T-helper 1 cell treated with Interleukin-12 subunit alpha and Interleukin-12 subunit beta and Interleukin-4 antibody, amounts not matched to agents 30 μg/mL and 1 μg/mL, for 36 hours (primary cell): ENCODE measurements around the gene USP15.
"Not testable (repeated sequence)": the region's sequence is repeated elsewhere in the genome, so short reads cannot be mapped to it uniquely, and the experiment has no call there.

Experiments used
- H3K27ac Mint-ChIP-seq: one replicate; pipeline ENCODE4 v1.8.0; 2021; ENCODE audit warnings: mild to moderate bottlenecking, mixed read lengths
- H3K27me3 Mint-ChIP-seq: one replicate; pipeline ENCODE4 v1.8.0; 2021; ENCODE audit warnings: low read depth, mixed read lengths
- H3K36me3 Mint-ChIP-seq: one replicate; pipeline ENCODE4 v1.8.0; 2021; ENCODE audit warnings: low read depth, mixed read lengths
- H3K4me1 Mint-ChIP-seq: one replicate; pipeline ENCODE4 v1.8.0; 2021; ENCODE audit warnings: low read depth, mixed read lengths
- H3K4me3 Mint-ChIP-seq: one replicate; pipeline ENCODE4 v1.8.0; 2021; ENCODE audit warnings: mild to moderate bottlenecking, moderate library complexity, mixed read lengths
- H3K9me3 Mint-ChIP-seq: one replicate; pipeline ENCODE4 v1.8.0; 2021; ENCODE audit warnings: mixed read lengths

USP15 gene

DNA sequence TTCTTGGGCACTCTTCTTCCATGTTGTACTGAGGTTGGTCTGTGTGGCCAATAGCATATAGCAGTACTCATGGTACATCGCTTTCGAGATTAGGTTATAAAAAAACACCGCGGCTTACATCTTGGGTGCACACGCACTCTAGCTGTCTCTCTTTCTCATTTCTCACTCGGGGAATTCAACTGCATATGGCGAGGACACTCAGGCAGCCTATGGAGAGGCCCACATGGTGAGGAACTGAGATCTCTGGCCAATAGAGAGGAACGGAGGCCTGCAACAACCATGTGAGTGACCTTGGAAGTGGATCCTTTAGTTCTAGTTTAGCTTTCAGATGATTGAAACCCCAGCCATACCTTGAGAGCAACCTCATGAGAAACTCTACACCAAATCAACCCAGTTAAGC is 45.6 kb downstream of the USP15 start:
- no peak overlapping the region for H3K4me3 Mint-ChIP-seq
- H3K27ac Mint-ChIP-seq, result no peak overlapping the region
- H3K36me3 Mint-ChIP-seq, result peaks cover 70% of the 10 kb centered on the region
- H3K27me3 Mint-ChIP-seq, result no peaks in the 10 kb centered on the region
- peaks cover 10% of the 10 kb centered on the region for H3K9me3 Mint-ChIP-seq
- H3K4me1 Mint-ChIP-seq, result peaks cover 48% of the 10 kb centered on the region

DNA sequence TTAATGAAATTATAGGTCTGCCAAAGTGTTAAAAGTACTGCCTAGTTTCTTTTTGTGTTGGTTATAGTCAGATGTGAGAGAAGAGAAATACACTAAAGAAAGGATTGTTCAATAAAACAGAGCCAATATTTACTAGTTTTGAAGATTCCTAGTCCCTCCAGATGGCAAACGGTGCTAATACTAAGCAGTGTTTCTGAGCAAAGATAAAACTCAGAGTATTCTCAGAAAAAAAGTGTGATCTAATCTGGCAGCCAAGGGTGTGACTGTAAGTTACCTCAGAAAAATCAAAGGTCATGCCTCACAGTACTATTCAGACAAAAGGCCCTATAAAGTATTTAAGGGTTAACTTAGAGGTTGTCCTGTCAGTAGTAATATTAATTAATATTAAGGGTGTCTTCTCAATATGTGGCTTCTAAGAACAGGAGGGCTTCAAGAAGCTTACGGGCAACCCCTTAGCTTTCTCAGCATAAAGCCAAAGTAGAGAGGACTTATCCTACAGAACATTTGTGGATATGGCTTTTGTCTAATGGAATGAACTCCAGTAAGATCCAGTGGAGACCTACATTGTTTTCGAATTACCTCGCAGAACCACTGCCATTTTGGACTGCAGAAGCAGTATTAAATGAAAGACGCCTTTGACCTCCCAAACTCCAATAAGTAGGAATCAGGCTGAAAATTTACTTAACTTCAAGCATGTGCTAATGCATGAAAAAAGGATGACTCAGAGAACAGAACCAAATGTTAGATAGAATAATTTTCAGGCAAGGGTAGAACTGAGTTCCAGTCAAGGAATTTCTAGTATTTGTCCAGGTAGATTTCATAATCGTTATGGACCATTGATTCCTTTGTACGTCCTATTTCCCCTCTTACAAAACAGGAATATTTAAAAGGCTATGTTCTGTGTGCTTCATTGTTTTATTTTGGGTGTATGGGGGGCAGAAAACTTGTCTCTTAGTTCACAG is 46.6 kb downstream of the USP15 start:
- Mint-ChIP-seq H3K27me3 (no peaks in the 10 kb centered on the region), H3K4me1 (peaks cover 52% of the 10 kb centered on the region), H3K9me3 (peaks cover 9% of the 10 kb centered on the region), H3K27ac (no peak overlapping the region), H3K4me3 (no peak overlapping the region), H3K36me3 (peaks cover 69% of the 10 kb centered on the region)

- Mint-ChIP-seq H3K36me3 (peaks cover 61% of the 10 kb centered on the region), H3K9me3 (peaks cover 4% of the 10 kb centered on the region), H3K4me1 (peaks cover 46% of the 10 kb centered on the region), H3K27me3 (no peaks in the 10 kb centered on the region), H3K27ac (no peak overlapping the region), H3K4me3 (no peak overlapping the region)
Measured at GRCh38 chr12:62308201-62308600, 48.0 kb downstream of the USP15 start.

DNA sequence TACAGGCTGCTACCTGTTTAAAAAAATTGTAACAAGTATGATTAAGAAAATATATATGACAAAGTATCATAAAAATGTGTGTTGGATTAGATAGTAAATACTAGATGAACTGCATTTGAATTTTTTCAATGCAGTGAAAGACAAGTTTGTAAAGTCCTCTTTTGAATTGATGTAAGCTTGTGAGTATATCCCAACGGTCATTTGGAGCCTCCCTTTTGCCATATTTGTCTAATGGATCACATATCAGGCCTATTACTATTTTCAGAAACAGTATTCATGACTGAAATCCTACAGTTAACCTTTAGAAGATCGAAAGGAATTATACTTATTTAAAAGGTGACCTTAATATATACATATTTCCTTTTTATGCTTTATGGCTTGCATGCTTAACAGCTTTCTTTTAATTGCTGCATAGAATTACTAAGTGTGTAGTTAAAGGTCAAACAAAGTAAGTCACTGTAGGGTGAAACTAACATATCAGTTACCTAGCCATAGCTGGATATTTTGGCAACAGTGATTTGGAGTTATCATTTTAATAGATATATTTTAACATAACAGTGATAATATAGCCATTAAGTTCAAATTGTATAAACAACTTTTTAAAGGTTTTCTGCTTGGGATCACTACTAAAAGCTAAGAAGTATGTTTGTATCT is 53.6 kb downstream of the USP15 start:
- Mint-ChIP-seq H3K4me1 (peaks cover 35% of the 10 kb centered on the region), H3K4me3 (no peak overlapping the region), H3K27me3 (no peaks in the 10 kb centered on the region), H3K36me3 (peaks cover 31% of the 10 kb centered on the region), H3K27ac (no peak overlapping the region), H3K9me3 (peaks cover 9% of the 10 kb centered on the region)

- H3K4me1 Mint-ChIP-seq, result peaks cover 27% of the 10 kb centered on the region
- H3K27me3 Mint-ChIP-seq, result no peaks in the 10 kb centered on the region
- no peak overlapping the region for H3K4me3 Mint-ChIP-seq
- peaks cover 10% of the 10 kb centered on the region for H3K9me3 Mint-ChIP-seq
- H3K27ac Mint-ChIP-seq, result no peak overlapping the region
- peaks cover 32% of the 10 kb centered on the region for H3K36me3 Mint-ChIP-seq
Measured at GRCh38 chr12:62317017-62317416, 56.8 kb downstream of the USP15 start.

DNA sequence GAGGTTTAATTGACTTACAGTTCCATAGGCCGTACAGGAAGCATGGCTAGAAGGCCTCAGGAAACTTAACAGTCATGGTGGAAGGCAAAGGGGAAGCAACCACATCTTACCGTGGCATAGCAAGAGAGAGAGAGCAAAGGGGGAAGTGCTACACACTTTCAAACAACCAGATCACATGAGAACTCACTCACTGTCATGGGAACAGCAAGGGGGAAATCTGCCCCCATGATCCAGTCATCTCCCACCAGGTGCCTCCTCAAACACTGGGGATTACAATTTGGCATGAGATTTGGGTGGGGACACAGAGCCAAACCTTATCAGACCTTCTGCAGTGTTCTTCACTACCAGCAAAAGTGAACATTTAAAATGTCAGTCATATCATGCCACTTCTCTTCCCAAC is 58.9 kb downstream of the USP15 start:
- Mint-ChIP-seq H3K9me3 (peaks cover 10% of the 10 kb centered on the region), H3K27me3 (no peaks in the 10 kb centered on the region), H3K4me1 (peaks cover 33% of the 10 kb centered on the region), H3K4me3 (no peak overlapping the region), H3K27ac (no peak overlapping the region), H3K36me3 (peaks cover 45% of the 10 kb centered on the region)

- Mint-ChIP-seq H3K27ac (no peak overlapping the region), H3K36me3 (peaks cover 46% of the 10 kb centered on the region)
Measured at GRCh38 chr12:62320054-62320453, 59.9 kb downstream of the USP15 start.

GRCh38 chr12:62323386-62323785 is 63.2 kb downstream of the USP15 start:
- Mint-ChIP-seq H3K27me3 (no peaks in the 10 kb centered on the region), H3K9me3 (peaks cover 6% of the 10 kb centered on the region), H3K4me1 (peaks cover 28% of the 10 kb centered on the region), H3K4me3 (no peak overlapping the region), H3K36me3 (peaks cover 36% of the 10 kb centered on the region), H3K27ac (no peak overlapping the region)

More at GRCh38 chr12:62320054-62320453, 59.9 kb downstream of the USP15 start:
- H3K4me3 Mint-ChIP-seq, result no peak overlapping the region
- H3K27me3 Mint-ChIP-seq, result no peaks in the 10 kb centered on the region
- peaks cover 33% of the 10 kb centered on the region for H3K4me1 Mint-ChIP-seq
- peaks cover 10% of the 10 kb centered on the region for H3K9me3 Mint-ChIP-seq

- Mint-ChIP-seq H3K4me1 (peaks cover 12% of the 10 kb centered on the region), H3K4me3 (no peak overlapping the region), H3K27me3 (no peaks in the 10 kb centered on the region), H3K27ac (no peak overlapping the region), H3K36me3 (peaks cover 28% of the 10 kb centered on the region), H3K9me3 (no peaks in the 10 kb centered on the region)
Measured at GRCh38 chr12:62328296-62328921, 68.2 kb downstream of the USP15 start.

DNA sequence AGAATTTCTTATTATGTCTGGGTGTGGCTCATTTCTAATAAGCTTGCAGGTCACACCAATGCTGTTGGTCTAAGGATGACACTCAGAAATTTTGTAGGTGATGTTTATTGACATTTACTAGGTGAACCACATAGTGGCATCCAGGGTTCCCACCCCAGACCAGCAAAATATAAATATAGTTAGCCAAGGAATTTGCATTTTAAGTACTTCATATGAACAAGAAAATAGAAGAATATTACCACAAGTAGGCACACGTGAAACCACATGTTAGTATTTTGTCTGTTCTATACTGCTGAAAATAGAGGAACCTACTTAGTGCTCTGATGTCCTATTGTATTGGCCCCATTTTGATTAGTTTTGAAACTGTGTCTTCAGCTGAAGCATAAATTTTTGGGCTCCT is 71.1 kb downstream of the USP15 start:
- H3K36me3 Mint-ChIP-seq, result peaks cover 45% of the 10 kb centered on the region
- no peaks in the 10 kb centered on the region for H3K9me3 Mint-ChIP-seq
- H3K27ac Mint-ChIP-seq, result no peak overlapping the region
- no peak overlapping the region for H3K4me3 Mint-ChIP-seq
- H3K4me1 Mint-ChIP-seq, result peaks cover 23% of the 10 kb centered on the region
- no peaks in the 10 kb centered on the region for H3K27me3 Mint-ChIP-seq

DNA sequence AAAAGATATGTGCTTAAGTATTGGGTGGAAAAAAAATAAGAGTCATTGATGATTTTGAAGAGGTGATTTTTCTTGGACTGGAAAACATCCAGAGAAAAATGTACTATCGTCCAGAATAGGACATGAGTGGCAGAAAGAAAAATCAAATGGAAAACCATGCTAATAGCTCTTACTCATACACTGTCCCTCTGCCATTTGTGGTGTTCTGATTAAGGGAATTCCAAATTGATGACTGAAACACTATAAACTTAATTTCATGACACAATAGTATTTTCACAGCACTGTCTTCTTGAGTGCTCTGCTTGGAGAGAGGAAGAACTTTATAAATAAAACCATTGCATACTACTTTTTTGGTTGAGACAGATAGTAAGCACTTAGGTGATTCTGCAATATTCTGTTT is 72.4 kb downstream of the USP15 start:
- Mint-ChIP-seq H3K36me3 (peaks cover 53% of the 10 kb centered on the region), H3K27me3 (no peaks in the 10 kb centered on the region), H3K27ac (no peak overlapping the region), H3K4me1 (peaks cover 24% of the 10 kb centered on the region), H3K9me3 (peaks cover 1% of the 10 kb centered on the region), H3K4me3 (no peak overlapping the region)

- no peaks in the 10 kb centered on the region for H3K27me3 Mint-ChIP-seq
- peaks cover 63% of the 10 kb centered on the region for H3K36me3 Mint-ChIP-seq
- no peak overlapping the region for H3K27ac Mint-ChIP-seq
- H3K9me3 Mint-ChIP-seq, result peaks cover 19% of the 10 kb centered on the region
- peaks cover 22% of the 10 kb centered on the region for H3K4me1 Mint-ChIP-seq
- no peak overlapping the region for H3K4me3 Mint-ChIP-seq
Measured at GRCh38 chr12:62335057-62335456, 74.9 kb downstream of the USP15 start.

- Mint-ChIP-seq H3K9me3 (peaks cover 25% of the 10 kb centered on the region), H3K27me3 (no peaks in the 10 kb centered on the region), H3K36me3 (peaks cover 67% of the 10 kb centered on the region), H3K4me3 (no peak overlapping the region), H3K4me1 (peaks cover 26% of the 10 kb centered on the region), H3K27ac (no peak overlapping the region)
Measured at GRCh38 chr12:62335796-62336195, 75.6 kb downstream of the USP15 start.

GRCh38 chr12:62337643-62338042 is 77.4 kb downstream of the USP15 start:
- not testable (repeated sequence) for H3K27ac Mint-ChIP-seq, H3K4me3 Mint-ChIP-seq, H3K27me3 Mint-ChIP-seq
- peaks cover 68% of the 10 kb centered on the region for H3K36me3 Mint-ChIP-seq
- H3K9me3 Mint-ChIP-seq, result peaks cover 25% of the 10 kb centered on the region
- peaks cover 30% of the 10 kb centered on the region for H3K4me1 Mint-ChIP-seq
